T-helper 9 cell (primary cell): ENCODE data around the gene GJD2.

Source experiments
- DNase-seq: peaks from one replicate; pipeline ENCODE4 v3.0.0-alpha.2; 2020

Gene GJD2

DNA sequence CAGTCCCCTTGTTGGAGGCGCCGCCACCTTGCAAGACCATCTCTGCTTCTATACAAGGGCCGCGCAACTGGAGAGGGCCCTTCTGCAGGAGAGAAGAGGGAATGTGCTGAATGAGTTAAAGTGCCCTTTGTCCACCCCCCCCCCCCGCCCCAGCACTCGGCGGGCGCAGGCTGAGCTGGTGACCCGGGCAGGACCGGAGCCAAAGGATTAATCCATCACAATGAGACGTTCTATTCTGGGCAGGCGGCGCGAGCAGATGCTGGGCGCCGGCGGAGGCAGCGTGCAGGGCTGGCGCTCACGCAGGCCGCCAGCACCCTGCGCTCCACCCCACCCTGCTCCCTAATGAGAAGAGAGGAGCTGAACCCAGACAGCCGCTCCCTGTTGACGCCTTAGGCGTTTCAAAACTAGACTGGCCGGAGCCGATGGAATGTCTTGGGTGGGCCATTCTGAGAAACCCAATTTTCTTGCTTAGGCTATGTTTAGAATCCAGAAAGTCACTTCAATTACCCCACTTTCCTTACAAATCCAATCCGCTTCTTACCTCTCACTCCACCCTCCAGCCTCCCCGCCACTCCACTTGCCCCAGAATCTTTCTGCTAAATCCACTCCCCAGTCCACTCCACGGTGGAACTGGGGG is 32.9 kb downstream of the GJD2 start:
- no peak for DNase-seq

DNA sequence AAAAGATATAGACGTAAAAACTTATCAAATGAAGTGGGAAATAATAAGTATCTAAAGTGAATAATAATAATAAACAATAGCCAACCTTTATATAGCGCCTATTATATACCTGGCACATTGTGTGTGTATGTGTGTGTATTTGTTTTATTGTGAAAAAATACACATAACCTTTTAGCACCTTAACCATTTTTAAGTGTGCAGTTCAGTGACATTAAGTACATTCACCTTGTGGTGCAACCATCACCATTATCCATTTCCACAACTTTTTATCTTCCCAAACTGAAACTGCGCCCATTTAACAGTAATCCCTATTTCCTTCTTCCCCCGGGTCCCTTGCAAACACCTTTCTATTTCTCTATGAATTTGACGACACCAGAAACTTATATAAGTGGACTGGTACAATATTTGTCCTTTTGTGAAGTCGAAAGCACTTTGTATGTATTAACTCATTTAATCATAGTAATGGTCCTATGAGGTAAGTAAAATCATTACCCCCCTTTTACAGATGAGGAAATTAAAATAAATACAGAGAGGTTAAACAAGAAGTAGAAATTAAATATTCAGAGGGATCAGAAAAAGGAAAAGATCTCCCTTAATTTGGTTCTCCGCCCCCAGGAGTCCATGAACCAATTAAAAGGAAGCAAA is 33.5 kb downstream of the GJD2 start:
- no peak for DNase-seq

GRCh38 chr15:34719695-34720094 is 35.1 kb downstream of the GJD2 start:
- no peak for DNase-seq

DNA sequence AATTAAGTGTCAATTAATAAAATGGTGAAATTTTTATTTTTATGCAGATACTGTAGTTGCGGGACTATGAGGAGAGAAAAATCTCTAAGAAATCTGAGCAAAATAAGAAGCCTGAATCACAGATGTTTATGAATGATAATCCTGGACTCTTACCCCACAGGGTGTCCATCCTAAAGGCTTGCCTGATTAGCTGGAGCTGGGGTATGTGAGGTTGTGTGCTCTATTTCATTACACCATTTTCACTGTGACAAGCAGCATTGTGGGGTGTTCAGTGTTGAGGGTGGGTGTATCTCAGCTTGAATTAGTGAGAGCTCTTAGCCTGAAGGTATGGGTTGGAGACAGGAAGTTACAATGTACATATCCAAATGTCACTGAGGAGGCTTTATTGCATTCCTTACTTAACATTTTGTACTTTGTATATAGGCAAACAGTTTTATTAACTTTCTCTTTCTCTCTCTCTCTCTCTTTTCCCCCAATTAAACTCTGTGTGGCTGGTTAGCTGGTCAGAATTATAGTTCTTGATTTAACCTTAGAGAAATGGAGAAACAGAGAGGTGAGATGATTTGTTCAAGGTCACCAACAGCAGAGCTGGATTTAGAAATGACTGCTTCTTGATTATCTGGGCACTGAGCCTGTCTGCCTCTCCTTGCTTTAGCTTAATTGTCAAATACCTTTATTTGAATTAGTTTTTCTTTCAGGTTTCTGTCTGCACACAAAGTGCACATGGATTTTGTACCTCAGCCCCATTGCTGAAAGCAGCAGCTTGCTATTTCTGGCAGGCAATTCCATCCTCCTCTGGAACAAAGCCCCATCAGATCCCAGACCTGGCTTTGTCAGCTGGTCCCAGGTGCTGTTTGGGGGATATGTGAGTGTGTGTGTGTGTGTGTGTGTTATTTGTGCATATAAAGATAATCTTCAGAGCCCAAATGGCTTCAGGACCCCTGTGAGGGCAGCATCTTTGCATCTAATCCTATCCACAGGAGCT is 35.8 kb downstream of the GJD2 start:
- DNase-seq = no peak

- no peak for DNase-seq
These were observed 37.1 kb downstream of the GJD2 start for GRCh38 chr15:34717729-34718128.

DNA sequence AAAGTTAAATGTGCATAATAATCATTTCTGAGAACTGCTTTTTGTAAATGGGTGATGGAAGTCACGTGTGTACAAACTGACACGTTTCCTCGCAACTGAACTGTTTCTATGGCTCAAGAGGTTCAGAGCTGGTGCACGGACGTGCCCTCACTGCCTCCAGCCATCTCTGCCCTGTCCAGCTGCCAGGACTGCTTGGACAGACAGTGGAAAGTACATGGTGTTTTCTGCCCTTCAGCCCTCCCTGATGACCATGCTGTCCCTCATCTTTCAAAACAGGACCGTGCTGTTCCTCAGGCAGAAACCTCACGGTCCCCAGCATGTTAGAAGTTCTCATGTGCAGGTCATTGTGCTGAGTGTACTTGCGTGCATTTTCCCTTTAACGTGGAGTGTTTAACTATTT is 38.7 kb downstream of the GJD2 start:
- no peak for DNase-seq

DNA sequence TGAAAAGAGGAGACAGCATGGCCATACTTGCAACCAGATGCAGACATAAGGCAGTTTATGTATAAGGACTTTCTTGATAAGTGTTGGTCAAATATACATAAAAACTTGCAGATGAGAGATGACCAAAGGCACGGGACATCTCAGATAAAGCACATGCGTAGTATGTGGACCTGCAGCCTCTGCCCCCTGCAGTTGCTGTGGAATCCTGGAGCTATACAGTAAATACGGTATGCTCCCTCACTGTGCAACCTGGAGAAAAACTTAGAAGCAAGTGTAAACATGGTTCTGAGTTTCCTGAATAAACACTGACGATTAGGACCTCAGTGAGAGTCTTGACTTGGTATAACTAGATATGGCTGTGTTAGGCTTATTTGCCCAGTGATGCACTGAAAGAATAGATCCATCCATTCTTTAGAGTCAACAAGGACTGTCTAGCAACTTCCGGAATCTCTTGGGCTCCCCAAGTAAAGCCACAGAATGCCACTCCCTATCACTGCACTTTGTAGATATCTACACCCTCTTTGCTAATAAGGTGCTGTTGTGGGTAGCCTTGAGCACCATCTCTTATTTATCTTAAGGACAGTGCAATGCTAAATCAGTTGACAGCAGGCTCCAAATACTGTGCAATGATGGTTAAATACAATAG is 40.2 kb downstream of the GJD2 start:
- no peak for DNase-seq

GRCh38 chr15:34713635-34714034 is 41.2 kb downstream of the GJD2 start:
- DNase-seq = no peak

DNA sequence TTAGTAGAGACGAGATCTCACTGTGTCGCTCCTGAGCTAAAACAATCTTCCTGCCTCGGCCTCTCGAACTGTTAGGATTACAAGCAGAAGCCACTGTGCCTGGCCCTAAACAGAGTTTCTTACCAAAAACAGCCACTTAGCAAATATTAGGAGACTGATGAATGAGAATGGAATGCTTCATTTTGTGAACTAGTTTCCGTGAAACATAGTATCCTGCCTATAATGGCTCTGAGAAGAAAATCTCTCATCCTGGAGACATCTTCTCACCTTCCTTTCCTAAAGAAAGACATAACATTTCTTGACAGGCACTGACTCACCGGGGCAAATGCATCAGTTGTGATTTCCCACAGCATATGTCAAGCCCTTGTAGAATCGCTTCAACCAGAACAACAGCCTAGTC is 44.9 kb downstream of the GJD2 start:
- DNase-seq = no peak

- no peak for DNase-seq
These were observed 46.4 kb downstream of the GJD2 start for GRCh38 chr15:34708422-34708821.

- DNase-seq = no peak
These were observed 53.3 kb downstream of the GJD2 start for GRCh38 chr15:34701536-34701935.
